Smooth muscle cell (in vitro differentiated cells): Measurements from ENCODE around the gene IFT122. TPM values are rescaled to one million over a fixed set of nuclear protein-coding genes. Genes with fewer than 3 reads are reported as not detected.
"Not testable (repeated sequence)": the region's sequence is repeated elsewhere in the genome, so short reads cannot be mapped to it uniquely, and the experiment has no call there.

ENCODE experiments used
- DNase-seq: peaks from one replicate; lab custom pipeline; 2025; ENCODE audit not compliant: unreplicated experiment; lab: John Stamatoyannopoulos, UW
- H2AFZ ChIP-seq: fragments of 200-600 bp; sonication (generic); 2 replicates; pipeline ENCODE4 v1.6.0; 2016; ENCODE audit warnings: antibody characterized with exemption, low read depth, mild to moderate bottlenecking
- H3F3A ChIP-seq: fragments of 200-600 bp; sonication (generic); 2 replicates; pipeline ENCODE4 v1.6.0; 2017; ENCODE audit warnings: antibody characterized with exemption, low read depth
- H3K27ac ChIP-seq: fragments of 200-600 bp; sonication (generic); 2 replicates; pipeline ENCODE4 v1.5.1; 2016; ENCODE audit warnings: low read depth, mild to moderate bottlenecking
- H3K27me3 ChIP-seq: fragments of 200-600 bp; sonication (generic); 2 replicates; pipeline ENCODE4 v1.6.1; 2016; ENCODE audit warnings: low read depth, mild to moderate bottlenecking
- H3K36me3 ChIP-seq: fragments of 200-600 bp; sonication (generic); 2 replicates; pipeline ENCODE4 v1.5.1; 2016; ENCODE audit warnings: low read depth
- H3K4me1 ChIP-seq: fragments of 200-600 bp; sonication (generic); 2 replicates; pipeline ENCODE4 v1.5.1; 2016; ENCODE audit warnings: low read depth
- H3K4me2 ChIP-seq: fragments of 200-600 bp; sonication (generic); 2 replicates; pipeline ENCODE4 v1.6.0; 2016; ENCODE audit warnings: mild to moderate bottlenecking
- H3K4me3 ChIP-seq: fragments of 200-600 bp; sonication (generic); 2 replicates; pipeline ENCODE4 v1.5.1; 2016; ENCODE audit warnings: mild to moderate bottlenecking
- H3K79me2 ChIP-seq: fragments of 200-600 bp; sonication (generic); 2 replicates; pipeline ENCODE4 v1.6.0; 2016; ENCODE audit warnings: low read depth, mild to moderate bottlenecking
- H3K9ac ChIP-seq: fragments of 200-600 bp; sonication (generic); 2 replicates; pipeline ENCODE4 v1.6.0; 2016; ENCODE audit warnings: low read depth
- H3K9me3 ChIP-seq: fragments of 200-600 bp; sonication (generic); replicated peaks from 2 replicates; pipeline ENCODE4 v1.5.1; 2016; ENCODE audit warnings: low read depth
- H4K20me1 ChIP-seq: fragments of 200-600 bp; sonication (generic); 2 replicates; pipeline ENCODE4 v1.6.0; 2016; ENCODE audit warnings: low read depth
- CTCF ChIP-seq: fragments of 200-600 bp; sonication (generic); IDR thresholded peaks from 2 replicates; pipeline ENCODE4 v1.5.1; 2017; ENCODE audit warnings: borderline replicate concordance, mild to moderate bottlenecking, antibody characterized with exemption; ENCODE audit not compliant: insufficient read depth, poor library complexity, severe bottlenecking
- WGBS: methylation state at CpG from one replicate; pipeline ENCODE4 v1.1.7; 2016; ENCODE audit warnings: low lambda C conversion rate; 5-methylcytosine and 5-hydroxymethylcytosine counted together
- polyA plus RNA-seq: library from polyadenylated mRNA; unstranded; fragments of >200 nt; fragmentation: Nextera tagmentation; extraction: Ambion mirVana; gene quantifications from 2 replicates; pipeline ENCODE4 v1.2.1, GENCODE V29; 2016
- total RNA-seq: library from RNA; depleted of rRNA; stranded (reverse); fragments of >200 nt; gene quantifications from 2 replicates; pipeline ENCODE4 v1.2.3, GENCODE V29; 2014

The IFT122 gene
- total RNA-seq (17.3 and 17.4 TPM in 2 replicates), polyA plus RNA-seq (13.2 and 13.4 TPM in 2 replicates)

GRCh38 chr3:129439817-129440617 is at the start of gene IFT122, which contains the start of gene MBD4:
TSS of gene IFT122 (plus strand) at chr3:129440224. CDS start at chr3:129440331, 107 bp downstream.
TSS of gene MBD4 (minus strand) at chr3:129439948. CDS start at chr3:129439833, 115 bp downstream.
- Histone ChIP-seq H3K4me2 (peak within 1 kb of the TSS; percentile 95), H3K79me2 (peaks cover 61% of the 10 kb centered on the region), H4K20me1 (no peaks in the 10 kb centered on the region), H3K27ac (peak within 1 kb of the TSS; percentile 96), H3K27me3 (no peaks in the 10 kb centered on the region), H3F3A (no peaks in the 10 kb centered on the region), H3K4me1 (peaks cover 34% of the 10 kb centered on the region), H3K4me3 (peak within 1 kb of the TSS; percentile 89), H3K9ac (peak within 1 kb of the TSS; percentile 91), H3K9me3 (no peaks in the 10 kb centered on the region), H2AFZ (peak within 1 kb of the TSS; percentile 93), H3K36me3 (peaks cover 10% of the 10 kb centered on the region)
- WGBS = under 1% methylated on average over 70 of the region's 75 CpGs
- peak; percentile 93 for DNase-seq
- TF ChIP-seq CTCF = no peak

GRCh38 chr3:129391583-129391982 is 48.4 kb upstream of the IFT122 start:
- H2AFZ ChIP-seq, H3K4me3 ChIP-seq, H3K9ac ChIP-seq, H3K27me3 ChIP-seq, H3K4me2 ChIP-seq, H3K4me1 ChIP-seq, H3K9me3 ChIP-seq, H3K36me3 ChIP-seq, DNase-seq, H3F3A ChIP-seq, H3K27ac ChIP-seq: not testable (repeated sequence)
- peaks cover 18% of the 10 kb centered on the region for H3K79me2 ChIP-seq
- H4K20me1 ChIP-seq = peaks cover 31% of the 10 kb centered on the region
- 98% methylated on average over 4 of the region's 4 CpGs for WGBS

GRCh38 chr3:129392106-129392887 is 47.7 kb upstream of the IFT122 start:
- H3K4me3 ChIP-seq, H3K9ac ChIP-seq, H2AFZ ChIP-seq, H3K27me3 ChIP-seq, H3K27ac ChIP-seq, H3F3A ChIP-seq, H3K36me3 ChIP-seq, H3K4me2 ChIP-seq, H3K4me1 ChIP-seq, DNase-seq, H3K9me3 ChIP-seq: not testable (repeated sequence)
- WGBS = 96% methylated on average over 8 of the region's 8 CpGs
- Histone ChIP-seq H4K20me1 (peaks cover 34% of the 10 kb centered on the region), H3K79me2 (peaks cover 25% of the 10 kb centered on the region)

- no peak for DNase-seq
- Histone ChIP-seq H2AFZ (no peak overlapping the region), H3K79me2 (peaks cover 35% of the 10 kb centered on the region), H3F3A (peaks cover 1% of the 10 kb centered on the region), H3K4me1 (peaks cover 13% of the 10 kb centered on the region), H3K9ac (no peak overlapping the region), H3K36me3 (no peaks in the 10 kb centered on the region), H3K27me3 (no peaks in the 10 kb centered on the region), H3K4me2 (no peak overlapping the region), H3K4me3 (no peak overlapping the region), H3K27ac (no peak overlapping the region), H4K20me1 (peaks cover 31% of the 10 kb centered on the region), H3K9me3 (no peaks in the 10 kb centered on the region)
- 97% methylated on average over 6 of the region's 6 CpGs for WGBS
- no peak for TF ChIP-seq CTCF
Measured at GRCh38 chr3:129393271-129393670, 46.8 kb upstream of the IFT122 start.

- peaks cover 42% of the 10 kb centered on the region for H3K79me2 ChIP-seq
Measured at GRCh38 chr3:129393760-129394564, 46.1 kb upstream of the IFT122 start.

More at GRCh38 chr3:129393760-129394564, 46.1 kb upstream of the IFT122 start:
- DNase-seq, H3F3A ChIP-seq, H3K27me3 ChIP-seq, H3K9me3 ChIP-seq, H3K4me3 ChIP-seq, H2AFZ ChIP-seq, H3K36me3 ChIP-seq, H3K4me2 ChIP-seq, H3K9ac ChIP-seq, H3K27ac ChIP-seq: not testable (repeated sequence)
- Histone ChIP-seq H3K4me1 (peaks cover 14% of the 10 kb centered on the region), H4K20me1 (peaks cover 30% of the 10 kb centered on the region)
- WGBS = 97% methylated on average over 17 of the region's 17 CpGs
